Middle frontal gyrus (tissue), 1 donor: ENCODE data around the gene CRAT.

Experiments
- DNase-seq: peaks from one replicate; pipeline ENCODE4 v3.0.0-alpha.2; 2015; ENCODE audit warnings: low spot score; ENCODE audit errors: extremely low spot score

Gene CRAT

DNA sequence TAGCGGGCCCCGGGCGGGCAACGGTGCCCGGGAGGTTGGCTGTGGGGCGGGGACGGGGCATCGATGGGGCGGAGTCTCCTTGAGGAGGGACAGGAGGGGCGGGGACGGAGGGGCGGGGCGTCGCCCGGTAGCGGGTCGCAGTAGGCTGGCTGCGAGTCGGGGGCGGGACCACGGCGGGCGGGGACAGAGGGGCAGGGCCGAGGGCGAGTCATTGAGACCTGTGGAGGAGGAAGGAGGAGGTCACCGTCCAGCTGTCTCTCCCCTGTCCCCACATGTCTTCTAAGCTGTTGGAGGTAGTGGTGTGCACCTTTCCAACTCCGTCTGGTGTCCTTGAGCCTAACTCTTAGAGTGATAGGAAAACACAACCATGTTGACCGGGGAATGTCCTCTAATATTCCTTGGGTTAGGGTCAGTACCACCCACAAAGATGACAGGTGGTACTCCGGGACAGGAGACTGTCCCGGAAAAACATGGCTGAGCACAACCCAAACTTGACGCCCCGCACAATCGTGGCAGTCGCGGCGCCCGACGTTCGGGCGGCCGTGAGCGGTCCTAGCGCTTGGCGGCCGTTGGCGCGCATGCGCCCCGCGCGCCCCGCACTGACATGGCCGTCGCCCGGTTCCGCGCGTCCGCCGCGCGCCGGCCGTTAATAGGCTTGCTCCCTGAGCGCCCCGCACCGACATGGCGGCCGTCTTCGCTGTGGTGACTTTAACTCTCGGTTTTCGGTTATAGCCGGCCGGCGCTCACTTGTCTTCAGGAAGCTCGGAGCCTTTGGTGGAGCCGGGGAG lies at the start of gene CRAT, which contains the start of gene PTPA:
Gene CRAT (minus strand): TSS at position 54 of the 788 bp plus-strand sequence. CDS start 284 bp downstream, outside the sequence.
Gene PTPA (plus strand): TSS at position 676 of the 788 bp plus-strand sequence. CDS start 186 bp downstream, outside the sequence.
- DNase-seq: peak; percentile 82

DNA sequence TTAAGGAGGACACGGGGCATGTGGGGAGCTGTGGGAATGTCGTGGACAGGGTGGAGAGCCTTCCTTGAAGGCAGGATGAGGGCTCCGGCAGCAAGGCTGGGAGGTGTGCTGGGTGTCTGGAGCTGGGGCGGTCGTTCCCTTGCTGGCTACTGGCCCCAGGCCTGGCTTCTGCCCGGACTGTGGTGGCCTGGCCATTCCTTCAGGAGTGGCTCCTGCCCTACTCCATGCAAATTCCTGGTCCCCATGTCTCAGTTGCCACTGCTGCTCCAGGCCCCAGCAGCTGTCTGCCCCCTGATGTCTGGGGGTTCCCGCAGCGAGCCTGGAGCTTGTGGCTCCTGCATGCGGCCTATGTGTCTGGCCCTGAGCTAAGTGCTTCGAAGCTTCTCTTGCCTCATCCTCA lies 45.6 kb upstream of the CRAT start:
- no peak for DNase-seq

DNA sequence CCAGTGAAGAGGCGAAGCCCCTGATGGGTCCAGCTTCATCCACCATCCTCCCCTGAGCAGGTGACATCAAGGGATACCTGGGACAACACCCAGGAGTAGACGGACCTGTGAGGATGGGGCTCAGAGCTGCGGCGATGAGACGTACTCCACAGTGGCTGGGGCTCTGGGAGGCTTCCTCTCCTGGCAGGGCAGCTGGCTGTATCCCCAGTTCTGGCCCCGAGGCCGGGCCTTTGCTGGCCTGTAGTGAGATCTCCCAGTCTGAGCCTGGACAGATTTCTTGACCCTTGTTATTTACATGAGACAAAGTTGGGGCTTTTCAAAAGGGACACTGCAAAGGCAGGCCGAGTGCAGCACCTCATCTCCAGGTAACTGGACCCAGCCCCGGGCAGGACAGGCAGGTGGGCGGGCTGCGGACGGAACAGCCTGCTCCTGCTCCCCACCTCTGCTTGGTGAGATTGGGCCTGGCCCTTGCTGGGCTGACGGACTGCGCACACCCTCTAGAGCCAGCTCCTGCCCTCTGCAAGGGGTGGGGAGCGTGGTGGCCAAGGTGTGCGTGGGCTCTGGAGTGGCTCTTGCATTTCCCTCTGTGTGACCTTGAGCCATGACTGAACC lies 44.4 kb upstream of the CRAT start:
- no peak for DNase-seq

DNA sequence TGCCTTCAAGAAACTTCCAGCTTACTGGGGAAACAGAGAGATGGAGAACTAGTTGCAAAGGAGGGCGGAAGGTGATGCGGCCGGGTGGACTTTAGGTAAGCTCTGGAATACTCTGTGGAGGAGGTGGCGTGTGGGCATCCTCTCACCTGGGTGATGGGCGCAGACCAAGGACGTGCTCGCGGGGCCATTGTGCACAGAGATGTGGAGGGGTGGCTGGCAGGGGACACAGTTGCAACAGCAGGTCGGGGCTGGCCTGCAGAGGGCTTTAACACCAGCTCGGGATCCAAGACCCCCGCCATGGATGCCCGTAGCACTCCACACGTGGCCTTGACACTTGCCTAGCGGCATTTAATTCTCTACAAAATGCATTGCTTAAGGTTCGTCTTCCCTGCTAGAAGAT lies 40.9 kb upstream of the CRAT start:
- DNase-seq: no peak

DNA sequence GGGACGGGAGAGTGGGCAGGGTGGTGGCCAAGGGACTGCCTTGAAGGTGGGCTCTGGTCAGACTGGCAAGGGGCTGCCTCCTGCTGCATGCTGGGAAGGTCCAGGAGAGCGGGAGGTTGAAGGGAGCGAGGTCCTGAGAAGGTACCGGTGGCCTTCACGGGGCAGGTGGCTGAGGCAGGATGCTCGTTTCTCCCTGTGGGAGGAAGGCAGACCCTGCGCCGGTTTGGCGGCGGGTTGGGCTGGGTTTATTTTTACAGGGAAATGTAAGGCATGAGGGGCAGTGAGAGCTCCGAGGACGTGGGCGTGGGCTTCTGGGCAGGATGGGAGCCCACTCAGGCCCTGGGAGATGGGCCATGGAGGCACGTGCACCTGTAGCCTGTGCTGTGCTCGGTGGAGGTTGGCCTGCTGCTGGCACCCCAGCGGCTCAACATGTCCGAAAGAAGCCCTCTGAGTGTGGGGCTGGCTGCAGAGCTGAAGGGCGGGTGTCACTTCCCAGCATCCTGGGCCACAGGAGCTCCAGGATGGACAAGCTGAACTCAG lies 40.1 kb upstream of the CRAT start:
- no peak for DNase-seq

DNA sequence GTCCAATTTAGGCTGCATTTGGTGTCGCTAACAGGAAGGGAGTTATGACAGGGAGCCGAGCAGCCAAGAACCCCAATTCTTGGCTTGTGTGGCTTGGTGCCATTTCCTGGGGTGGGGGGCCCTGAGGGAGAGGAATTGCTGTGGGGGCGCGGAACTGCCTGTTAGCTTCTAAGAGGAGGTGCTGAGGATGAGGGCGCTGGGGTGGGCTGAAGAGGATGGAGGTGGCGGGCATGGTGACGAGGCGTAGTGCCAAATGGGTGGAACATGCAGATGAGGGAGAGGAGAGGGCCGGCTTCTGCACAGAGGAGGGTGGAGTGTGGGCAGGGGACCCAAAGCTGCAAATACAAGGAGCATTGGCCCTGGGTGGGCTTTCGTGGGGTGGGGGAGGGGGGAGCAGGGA lies 39.5 kb upstream of the CRAT start:
- no peak for DNase-seq

DNA sequence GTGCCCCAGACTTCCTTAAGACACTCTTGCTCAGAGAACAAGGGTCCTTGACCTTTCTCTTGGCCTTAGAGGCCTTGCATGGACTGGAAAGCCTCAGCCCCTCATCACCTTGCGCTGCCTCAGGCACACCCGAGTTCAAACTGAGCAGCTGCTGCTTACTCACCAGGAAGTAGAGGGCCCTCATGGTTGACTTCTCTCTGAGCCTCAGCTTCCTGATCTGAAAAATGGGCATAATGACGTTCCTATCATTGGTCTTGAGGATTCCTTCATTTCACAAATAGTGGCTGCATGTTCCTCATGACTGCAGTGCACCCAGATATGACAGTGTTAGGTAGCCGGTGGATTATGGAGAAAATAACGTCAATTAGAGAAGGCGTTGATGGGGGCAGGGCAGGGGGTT lies 38.8 kb upstream of the CRAT start:
- no peak for DNase-seq

DNA sequence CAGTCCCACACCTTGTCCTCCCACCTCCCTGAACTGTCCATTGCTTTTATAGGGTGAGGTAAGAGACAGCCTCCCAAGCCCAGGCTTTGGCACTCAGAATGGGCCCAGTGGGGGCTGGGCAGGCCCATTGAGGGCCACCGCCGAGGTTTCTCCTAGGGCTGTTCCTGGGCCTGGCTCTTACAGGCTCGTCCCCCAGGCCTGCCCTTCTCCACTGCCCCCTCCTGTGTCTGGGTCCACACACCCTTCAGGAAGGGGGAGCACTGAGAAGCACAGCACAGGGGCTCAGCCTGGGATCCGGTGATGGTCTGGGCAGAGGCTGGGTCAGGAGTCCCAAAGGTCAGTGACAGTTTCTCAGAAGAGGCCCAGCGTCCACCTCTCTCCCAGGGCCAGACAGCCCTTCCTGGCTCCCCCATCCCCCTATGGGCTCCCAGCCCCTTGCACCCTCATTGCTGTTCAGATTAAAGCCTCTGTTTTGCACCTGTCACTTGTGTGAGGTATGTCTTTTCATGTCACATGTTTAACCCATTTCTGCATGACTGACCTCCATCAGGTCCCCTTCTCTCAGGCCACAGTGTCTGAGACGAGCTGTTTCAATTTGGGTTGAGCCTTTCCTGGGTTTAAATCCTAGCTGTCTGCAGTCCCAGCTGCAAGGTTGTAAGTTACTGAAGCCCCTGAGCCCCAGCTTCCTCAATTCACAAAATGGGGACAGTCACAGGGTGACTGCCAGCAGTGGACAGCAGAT lies 38.0 kb upstream of the CRAT start:
- DNase-seq: no peak

DNA sequence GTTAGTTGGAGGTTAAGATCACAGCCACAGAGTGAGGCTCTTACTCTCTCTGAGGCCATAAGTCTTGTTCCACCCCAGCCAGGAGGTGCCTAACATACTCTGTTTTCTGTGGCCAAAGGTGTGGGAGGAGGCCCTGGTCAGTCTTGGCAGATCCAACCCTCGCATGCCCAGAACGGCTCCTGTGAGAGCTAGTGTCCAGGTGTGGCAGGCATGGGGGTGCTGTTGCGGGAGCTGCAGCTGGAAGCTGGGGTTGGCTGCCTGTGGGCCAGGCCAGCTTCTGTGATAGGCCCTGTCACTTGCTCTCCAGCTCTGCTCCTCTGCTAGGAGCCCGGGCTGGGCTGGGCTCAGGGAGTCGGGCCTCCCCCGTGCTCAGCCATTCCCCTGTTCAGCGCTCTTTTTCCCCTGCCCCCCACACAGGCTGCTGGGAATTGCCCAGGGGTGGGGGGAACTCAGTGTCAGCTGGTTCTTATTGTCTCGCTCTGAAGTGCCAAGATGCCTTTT lies 35.9 kb upstream of the CRAT start:
- DNase-seq: no peak

DNA sequence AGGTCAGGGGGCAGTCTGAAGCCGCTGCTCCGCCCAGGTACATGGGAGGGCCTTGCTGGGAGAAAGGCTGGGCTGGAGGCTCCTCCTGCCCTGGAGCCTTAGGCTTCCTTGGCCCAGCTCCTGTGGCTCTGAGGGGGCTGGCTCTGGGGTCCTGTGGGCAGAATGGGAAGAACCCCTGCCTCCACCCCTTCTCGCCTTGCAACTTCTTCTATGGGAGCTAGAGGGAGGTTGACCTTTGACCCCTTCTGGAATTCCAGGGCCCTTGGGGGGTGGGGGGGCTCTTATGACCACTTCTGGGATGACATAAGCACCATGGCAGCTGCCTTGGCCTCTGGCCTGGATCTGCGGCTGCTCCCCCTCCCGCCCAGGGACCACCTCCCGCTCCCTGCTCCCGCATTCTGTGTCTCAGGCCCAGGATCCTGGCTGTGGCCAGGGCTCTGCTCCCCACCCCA lies 35.3 kb upstream of the CRAT start:
- no peak for DNase-seq

DNA sequence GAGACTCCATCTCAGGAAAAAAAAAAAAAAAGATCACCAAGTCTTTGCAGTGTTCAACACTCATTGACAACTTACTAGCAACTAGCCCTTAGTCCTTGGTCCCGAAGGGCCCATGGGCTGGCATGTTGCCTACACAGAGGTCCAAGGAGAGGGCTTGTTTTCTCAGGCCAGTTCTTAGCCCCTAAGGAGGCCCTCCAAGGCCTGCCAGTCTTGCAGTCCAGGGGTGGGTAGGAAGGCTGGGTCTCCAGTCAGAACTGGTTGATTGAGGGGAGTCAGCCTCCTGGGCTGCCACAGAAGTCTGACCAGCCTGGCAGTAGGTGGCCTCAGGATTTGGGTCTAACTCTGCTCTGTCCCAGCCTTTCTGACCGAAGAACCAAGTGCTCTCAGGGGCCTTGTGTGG lies 34.7 kb upstream of the CRAT start:
- no peak for DNase-seq

DNA sequence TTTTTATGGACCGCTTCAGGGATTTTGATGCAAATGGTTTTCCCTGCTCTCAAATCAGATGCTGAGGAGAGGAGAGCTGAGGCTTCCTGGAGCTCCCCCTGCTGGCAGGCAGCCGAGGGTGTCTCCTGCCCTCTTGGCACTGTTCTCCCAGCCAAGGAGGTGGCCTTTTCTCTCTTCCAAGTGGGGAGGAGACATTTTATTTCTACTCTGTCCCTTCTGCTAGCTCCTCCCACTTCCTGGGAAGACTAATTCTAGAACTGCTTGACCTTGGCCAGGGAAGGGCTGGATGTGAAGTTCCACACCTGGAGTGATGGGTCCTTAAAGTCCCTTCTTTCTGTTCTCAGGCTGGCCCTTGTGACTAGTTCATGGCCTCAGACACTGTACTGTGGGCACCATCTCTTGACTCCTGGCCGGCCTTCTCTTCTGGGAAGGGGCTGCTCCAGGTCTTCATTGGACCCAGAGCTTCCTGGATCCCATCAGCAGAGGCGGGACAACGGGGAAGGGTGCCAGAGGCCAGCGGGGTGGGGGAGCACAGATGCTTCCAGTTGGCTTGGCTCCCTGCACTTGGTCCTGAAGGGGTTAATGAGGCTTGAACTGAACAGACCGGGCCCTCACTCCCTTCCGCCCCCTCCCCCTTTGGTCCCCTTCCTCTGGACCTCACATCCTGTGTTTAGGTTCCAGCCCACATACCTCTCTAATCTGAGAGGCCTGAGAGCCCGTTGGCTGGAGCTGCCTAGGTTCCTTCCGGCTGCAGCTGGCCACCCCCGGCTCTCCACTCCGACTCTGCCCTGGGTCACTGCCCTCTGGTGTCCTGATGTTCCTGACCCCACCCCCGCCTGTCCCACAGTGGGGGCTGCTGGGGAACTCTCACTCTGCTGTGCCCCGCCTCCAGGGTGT lies 32.7 kb upstream of the CRAT start:
- DNase-seq: peak; percentile 69

DNA sequence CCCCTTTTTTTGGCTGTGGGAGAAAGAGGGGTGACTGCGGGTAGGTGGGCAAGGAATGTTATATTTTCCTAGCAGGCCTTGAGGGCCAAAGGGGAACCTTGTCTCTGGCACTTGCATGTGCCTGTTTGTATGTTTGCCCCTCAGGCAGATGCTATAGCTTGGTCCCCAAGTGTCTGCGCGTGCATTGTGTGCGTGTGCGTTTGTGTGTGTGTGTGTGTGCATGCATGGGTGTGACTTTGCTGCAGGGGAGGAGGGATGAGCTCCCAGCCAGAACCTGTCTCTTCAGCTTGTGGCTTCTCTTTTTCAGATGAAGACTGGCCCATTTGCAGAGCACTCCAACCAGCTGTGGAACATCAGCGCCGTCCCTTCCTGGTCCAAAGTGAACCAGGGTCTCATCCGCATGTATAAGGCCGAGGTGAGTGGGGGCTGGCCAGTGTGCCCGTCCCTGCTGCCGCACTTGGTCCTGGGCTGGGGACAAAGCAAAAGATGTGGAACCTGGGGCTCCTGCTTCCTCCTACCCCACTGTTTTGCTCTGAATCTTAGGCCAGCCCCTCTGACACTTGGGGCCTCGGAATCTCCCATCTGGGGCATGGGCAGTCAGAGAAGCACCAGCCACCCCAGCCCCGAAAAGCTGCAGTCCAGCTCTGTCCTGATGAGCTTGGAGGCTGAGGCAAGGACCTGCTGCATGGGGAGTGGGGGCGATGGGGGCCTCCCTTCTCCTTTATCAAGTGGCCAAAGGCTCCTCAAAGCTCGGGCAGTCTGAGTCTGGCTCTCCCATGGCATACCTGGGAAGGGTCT lies 31.7 kb upstream of the CRAT start:
- DNase-seq: no peak

DNA sequence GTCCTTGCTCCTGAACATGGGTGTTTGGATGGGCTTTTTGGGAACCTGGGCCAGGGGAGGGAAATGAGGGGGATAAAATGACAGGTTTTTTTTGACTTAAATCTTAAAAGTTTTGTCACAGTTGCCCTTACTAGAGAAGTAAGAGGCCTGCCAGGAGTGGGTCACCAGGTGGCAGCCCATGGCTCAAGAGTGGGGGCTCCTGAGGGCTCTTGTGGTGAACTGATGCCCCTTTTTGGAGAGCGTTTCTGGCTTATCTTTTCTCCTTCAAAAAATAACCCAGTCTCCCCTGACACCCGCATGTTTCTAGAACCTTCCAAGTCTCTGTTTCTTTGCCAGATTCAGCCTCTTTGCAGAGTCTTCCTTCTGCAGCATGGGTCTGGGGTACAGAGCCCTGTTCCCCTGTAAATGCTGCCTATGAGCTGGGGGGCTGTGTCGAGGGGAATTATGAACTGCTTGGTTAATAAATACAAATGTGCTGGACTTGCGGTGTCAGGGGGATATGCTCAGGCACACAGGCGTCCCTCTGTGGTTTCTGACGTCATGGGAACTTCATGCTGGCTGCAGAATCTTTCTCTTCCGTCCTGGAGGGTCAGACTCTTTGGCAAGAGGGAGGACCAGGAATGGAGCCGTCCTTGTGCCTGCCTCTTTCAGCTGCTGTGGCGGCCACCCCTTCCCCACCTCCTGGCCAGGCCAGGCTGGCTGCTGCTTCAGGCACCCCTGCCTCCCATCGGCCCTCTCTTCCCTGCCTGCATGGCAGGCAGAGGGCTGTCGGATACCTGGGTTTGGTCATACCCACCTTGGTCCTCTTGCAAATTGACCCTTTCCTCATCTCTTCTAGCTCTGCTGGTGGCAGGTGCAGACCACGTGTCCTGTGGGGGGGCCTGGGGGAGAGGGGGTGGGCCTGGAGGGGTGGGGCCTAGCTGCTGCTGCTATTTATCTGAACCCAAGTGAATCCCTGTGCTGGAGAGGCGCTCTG lies 30.8 kb upstream of the CRAT start:
- no peak for DNase-seq

DNA sequence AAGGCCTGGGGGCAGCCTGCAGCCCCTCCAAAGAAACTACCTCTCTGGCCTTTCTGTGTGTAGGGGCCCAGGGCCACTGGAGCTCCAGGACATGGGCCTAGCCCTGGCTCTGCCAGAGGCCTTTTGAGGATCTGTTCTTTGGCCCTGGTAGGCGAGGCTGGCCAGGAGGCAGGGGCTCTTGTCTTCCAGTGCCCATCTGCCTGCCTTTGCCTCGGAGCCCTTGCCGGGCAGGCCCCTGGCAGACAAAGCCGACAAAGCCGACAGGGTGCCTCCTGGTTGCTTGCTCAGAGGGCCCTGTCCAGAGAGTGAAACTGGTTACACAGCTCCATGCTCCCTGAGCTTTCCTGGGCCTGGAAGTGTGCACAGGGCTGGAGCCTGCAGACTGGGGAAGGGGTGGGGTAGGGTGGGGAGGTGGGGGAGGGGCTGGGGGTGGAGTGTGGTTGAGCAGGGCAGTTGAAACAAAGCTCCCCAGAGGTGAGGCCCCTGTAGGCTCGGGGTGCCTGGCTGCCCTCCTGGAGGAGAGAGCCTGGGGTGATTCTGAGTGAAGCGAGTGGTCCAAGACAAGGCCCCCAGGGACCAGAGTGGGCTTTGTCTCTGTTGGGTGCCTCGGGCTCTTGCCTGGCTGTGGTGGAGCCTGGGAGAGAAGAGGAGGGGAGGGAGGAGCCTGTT lies 29.9 kb upstream of the CRAT start:
- DNase-seq: no peak

DNA sequence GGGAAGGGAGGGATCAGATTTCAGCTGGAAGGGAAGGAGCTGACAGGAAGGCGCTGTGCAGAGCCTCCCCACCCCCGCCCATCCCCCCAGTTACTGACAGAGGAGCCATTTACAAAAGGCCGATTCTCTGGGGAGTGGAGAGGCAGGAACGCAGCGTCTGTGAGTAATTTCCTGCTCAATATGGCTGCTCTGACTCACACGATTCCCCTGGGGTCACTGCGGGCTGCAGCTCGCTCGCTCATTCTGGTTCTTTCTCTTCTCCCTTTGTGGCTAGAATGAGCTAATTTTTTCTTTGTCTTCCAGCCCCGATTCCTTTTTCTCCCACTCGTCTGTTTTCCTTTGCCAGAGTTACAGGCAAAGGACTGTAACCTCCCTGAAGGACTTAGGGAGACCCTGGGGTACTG lies 29.4 kb upstream of the CRAT start:
- DNase-seq: peak; percentile 88

DNA sequence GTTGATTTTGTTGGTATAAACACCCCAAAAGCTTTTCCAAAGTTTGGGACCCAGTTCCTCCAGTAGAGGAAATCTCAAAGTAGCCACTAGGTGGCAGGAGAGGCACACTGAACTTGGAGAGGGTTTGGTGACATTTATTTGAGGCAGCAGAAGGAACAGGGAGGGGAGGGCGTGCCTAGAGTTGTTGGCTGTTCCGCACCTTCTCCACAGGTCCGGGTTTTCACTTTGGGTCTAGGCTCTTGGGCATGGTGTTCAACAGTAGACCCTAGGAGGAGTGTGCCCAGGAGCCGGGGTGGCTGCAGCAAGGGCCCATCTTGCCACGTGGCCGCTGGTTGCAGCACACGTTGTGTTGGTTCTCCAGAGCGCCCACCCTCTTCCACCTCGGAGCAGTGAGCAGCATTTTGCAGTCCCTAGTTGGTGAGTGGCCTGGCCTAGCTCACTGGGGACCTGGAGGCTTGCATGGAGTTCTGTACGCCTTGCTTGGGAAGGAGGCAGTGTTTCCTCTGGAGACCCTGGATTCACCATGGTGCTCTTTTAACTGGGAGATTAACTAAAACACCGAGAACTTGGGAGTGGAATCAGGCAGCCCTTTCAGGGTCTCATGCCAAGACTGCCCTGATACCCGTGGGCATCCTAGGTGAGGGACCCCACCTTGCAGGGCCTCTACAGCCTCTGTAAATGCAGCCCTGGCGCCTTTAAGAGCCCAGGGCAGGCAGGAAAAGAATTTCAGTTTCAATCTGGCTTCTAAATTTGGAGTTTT lies 28.8 kb upstream of the CRAT start:
- peak; percentile 76 for DNase-seq
